Measurements from ENCODE around the gene DAAM2. TPM values are rescaled to one million over a fixed set of nuclear protein-coding genes. Genes with fewer than 3 reads are reported as not detected.

Gene DAAM2
- total RNA-seq, 1 donor from 2014 or later: 0.59 TPM

GRCh38 chr6:39936857-39937256 is 144.7 kb downstream of the DAAM2 start:
- Mint-ChIP-seq H3K9me3 (ENCODE audit: unreplicated experiment) (no peaks in the 10 kb centered on the region), H3K27me3 (ENCODE audit: unreplicated experiment) (peaks cover 2% of the 10 kb centered on the region), H3K4me1 (ENCODE audit: low read depth, unreplicated experiment) (peaks cover 7% of the 10 kb centered on the region), H3K36me3 (ENCODE audit: unreplicated experiment) (no peaks in the 10 kb centered on the region), H3K27ac (ENCODE audit: unreplicated experiment) (no peak overlapping the region), H3K4me3 (ENCODE audit: unreplicated experiment) (no peak overlapping the region)
- TF ChIP-seq CTCF (IDR thresholded peaks at IDR 0.05; ENCODE audit: partially characterized antibody, unreplicated experiment): no peak
- no peak for DNase-seq

GRCh38 chr6:39937686-39938333 is 145.6 kb downstream of the DAAM2 start:
- TF ChIP-seq CTCF (IDR thresholded peaks at IDR 0.05; ENCODE audit: partially characterized antibody, unreplicated experiment): no peak
- H3K27me3 Mint-ChIP-seq (ENCODE audit: unreplicated experiment): peaks cover 2% of the 10 kb centered on the region
- H3K27ac Mint-ChIP-seq (ENCODE audit: unreplicated experiment): no peak overlapping the region
- H3K4me1 Mint-ChIP-seq (ENCODE audit: low read depth, unreplicated experiment): peaks cover 7% of the 10 kb centered on the region
- no peaks in the 10 kb centered on the region for H3K9me3 Mint-ChIP-seq (ENCODE audit: unreplicated experiment)
- no peaks in the 10 kb centered on the region for H3K36me3 Mint-ChIP-seq (ENCODE audit: unreplicated experiment)
- no peak for DNase-seq
- H3K4me3 Mint-ChIP-seq (ENCODE audit: unreplicated experiment): no peak overlapping the region

GRCh38 chr6:39938773-39939654 is 146.8 kb downstream of the DAAM2 start:
- Mint-ChIP-seq H3K4me3 (ENCODE audit: unreplicated experiment) (no peak overlapping the region), H3K36me3 (ENCODE audit: unreplicated experiment) (no peaks in the 10 kb centered on the region), H3K4me1 (ENCODE audit: low read depth, unreplicated experiment) (peaks cover 7% of the 10 kb centered on the region), H3K9me3 (ENCODE audit: unreplicated experiment) (no peaks in the 10 kb centered on the region), H3K27ac (ENCODE audit: unreplicated experiment) (no peak overlapping the region), H3K27me3 (ENCODE audit: unreplicated experiment) (no peaks in the 10 kb centered on the region)
- DNase-seq: no peak
- TF ChIP-seq CTCF (IDR thresholded peaks at IDR 0.05; ENCODE audit: partially characterized antibody, unreplicated experiment): no peak

- no peak overlapping the region for H3K4me3 Mint-ChIP-seq (ENCODE audit: unreplicated experiment)
- no peak overlapping the region for H3K27ac Mint-ChIP-seq (ENCODE audit: unreplicated experiment)
- H3K36me3 Mint-ChIP-seq (ENCODE audit: unreplicated experiment): no peaks in the 10 kb centered on the region
- TF ChIP-seq CTCF (IDR thresholded peaks at IDR 0.05; ENCODE audit: partially characterized antibody, unreplicated experiment): no peak
- H3K27me3 Mint-ChIP-seq (ENCODE audit: unreplicated experiment): no peaks in the 10 kb centered on the region
- H3K9me3 Mint-ChIP-seq (ENCODE audit: unreplicated experiment): no peaks in the 10 kb centered on the region
- peaks cover 7% of the 10 kb centered on the region for H3K4me1 Mint-ChIP-seq (ENCODE audit: low read depth, unreplicated experiment)
- DNase-seq: no peak
These were observed 149.0 kb downstream of the DAAM2 start for GRCh38 chr6:39941138-39941537.

- Mint-ChIP-seq H3K27ac (ENCODE audit: unreplicated experiment) (no peak overlapping the region), H3K4me1 (ENCODE audit: low read depth, unreplicated experiment) (peaks cover 7% of the 10 kb centered on the region), H3K4me3 (ENCODE audit: unreplicated experiment) (no peak overlapping the region), H3K27me3 (ENCODE audit: unreplicated experiment) (no peaks in the 10 kb centered on the region), H3K9me3 (ENCODE audit: unreplicated experiment) (no peaks in the 10 kb centered on the region), H3K36me3 (ENCODE audit: unreplicated experiment) (no peaks in the 10 kb centered on the region)
- no peak for TF ChIP-seq CTCF (IDR thresholded peaks at IDR 0.05; ENCODE audit: partially characterized antibody, unreplicated experiment)
- DNase-seq: no peak
These were observed 149.6 kb downstream of the DAAM2 start for GRCh38 chr6:39941820-39942219.

All from glutamatergic neuron (in vitro differentiated cells).